CD8-positive, alpha-beta memory T cell (primary cell): Measurements from ENCODE around the gene APLP1. TPM values are rescaled to one million over a fixed set of nuclear protein-coding genes. Genes with fewer than 3 reads are reported as not detected.

Experiments
- polyA plus RNA-seq: library from polyadenylated mRNA; unstranded; fragments of 300-500 nt; fragmentation: Illumina TruSeq; gene quantifications from one replicate; pipeline ENCODE4 v1.2.3, GENCODE V29; 2021
- total RNA-seq, 2 experiments: library from RNA; stranded (reverse); gene quantifications; one replicate each; pipeline ENCODE4 v1.2.3, GENCODE V29; 2021

APLP1 gene
- total and polyA plus RNA-seq, 3 experiments from 2014 or later, result 0.85 to 0.86 TPM; not detected in 1

Other genes with a start within 250 kb of the APLP1 start
- 100 to 1,000 TPM; 109 to 116 TPM for gene RBM42, start 239.5 kb upstream of the APLP1 start, total RNA-seq
- gene RBM42, start 239.5 kb upstream of the APLP1 start, polyA plus RNA-seq, result 62.4 TPM
- gene ETV2, start 226.8 kb upstream of the APLP1 start, total RNA-seq, result 1 to 10 TPM; 1.2 TPM
- gene ETV2, start 226.8 kb upstream of the APLP1 start, polyA plus RNA-seq, result 1.4 TPM
- gene COX6B1, start 220.3 kb upstream of the APLP1 start, total RNA-seq, result 100 to 1,000 TPM; 433 to 452 TPM
- 753 TPM for gene COX6B1, start 220.3 kb upstream of the APLP1 start, polyA plus RNA-seq
- gene UPK1A, start 202.1 kb upstream of the APLP1 start, total RNA-seq, result under 1 TPM in 1 of 2 experiments, not detected in 1; 0.22 TPM
- gene UPK1A, start 202.1 kb upstream of the APLP1 start, polyA plus RNA-seq, result not detected
- 100 to 1,000 TPM; 223 to 225 TPM for gene ZBTB32, start 164.0 kb upstream of the APLP1 start, total RNA-seq
- 0.77 TPM for gene ZBTB32, start 164.0 kb upstream of the APLP1 start, polyA plus RNA-seq
- gene KMT2B, start 150.6 kb upstream of the APLP1 start, total RNA-seq, result 10 to 100 TPM; 62.6 to 67.8 TPM
- gene KMT2B, start 150.6 kb upstream of the APLP1 start, polyA plus RNA-seq, result 2.9 TPM
- 100 to 1,000 TPM; 108 to 110 TPM for gene IGFLR1, start 126.1 kb upstream of the APLP1 start, total RNA-seq
- 96.7 TPM for gene IGFLR1, start 126.1 kb upstream of the APLP1 start, polyA plus RNA-seq
- gene U2AF1L4, start 123.2 kb upstream of the APLP1 start, total RNA-seq, result 10 to 100 TPM; 29.0 to 32.2 TPM
- gene U2AF1L4, start 123.2 kb upstream of the APLP1 start, polyA plus RNA-seq, result 37.5 TPM
- 10 to 100 TPM; 50.8 to 57.8 TPM for gene PSENEN, start 122.9 kb upstream of the APLP1 start, total RNA-seq
- 101 TPM for gene PSENEN, start 122.9 kb upstream of the APLP1 start, polyA plus RNA-seq
- gene LIN37, start 120.0 kb upstream of the APLP1 start, total RNA-seq, result 10 to 100 TPM in 1 of 2 experiments, 1 to 10 TPM in 1; 8.8 to 10.5 TPM
- gene LIN37, start 120.0 kb upstream of the APLP1 start, polyA plus RNA-seq, result 12.7 TPM
- gene HSPB6, start 111.5 kb upstream of the APLP1 start, total RNA-seq, result not detected
- gene HSPB6, start 111.5 kb upstream of the APLP1 start, polyA plus RNA-seq, result not detected
- 10 to 100 TPM; 35.2 to 40.5 TPM for gene PROSER3, start 110.4 kb upstream of the APLP1 start, total RNA-seq
- gene PROSER3, start 110.4 kb upstream of the APLP1 start, polyA plus RNA-seq, result 8.3 TPM
- 10 to 100 TPM in 1 of 2 experiments, 1 to 10 TPM in 1; 9.2 to 11.9 TPM for gene ARHGAP33, start 93.0 kb upstream of the APLP1 start, total RNA-seq
- 0.71 TPM for gene ARHGAP33, start 93.0 kb upstream of the APLP1 start, polyA plus RNA-seq
- gene PRODH2, start 55.7 kb upstream of the APLP1 start, total RNA-seq, result not detected
- not detected for gene PRODH2, start 55.7 kb upstream of the APLP1 start, polyA plus RNA-seq
- not detected for gene NPHS1, start 16.1 kb upstream of the APLP1 start, total RNA-seq
- not detected for gene NPHS1, start 16.1 kb upstream of the APLP1 start, polyA plus RNA-seq
- under 1 TPM; 0.62 to 0.83 TPM for gene KIRREL2, start 11.7 kb upstream of the APLP1 start, total RNA-seq
- gene KIRREL2, start 11.7 kb upstream of the APLP1 start, polyA plus RNA-seq, result not detected
- 10 to 100 TPM; 63.3 to 66.5 TPM for gene NFKBID, start 32.0 kb downstream of the APLP1 start, total RNA-seq
- gene NFKBID, start 32.0 kb downstream of the APLP1 start, polyA plus RNA-seq, result 3.0 TPM
- 10 to 100 TPM; 53.4 to 60.1 TPM for gene HCST, start 34.0 kb downstream of the APLP1 start, total RNA-seq
- 1,883 TPM for gene HCST, start 34.0 kb downstream of the APLP1 start, polyA plus RNA-seq
- gene TYROBP, start 39.7 kb downstream of the APLP1 start, total RNA-seq, result 1 to 10 TPM; 6.4 to 6.8 TPM
- gene TYROBP, start 39.7 kb downstream of the APLP1 start, polyA plus RNA-seq, result 96.2 TPM
- gene LRFN3, start 67.8 kb downstream of the APLP1 start, total RNA-seq, result 10 to 100 TPM; 12.4 to 12.5 TPM
- gene LRFN3, start 67.8 kb downstream of the APLP1 start, polyA plus RNA-seq, result 3.0 TPM
- 10 to 100 TPM; 21.0 to 21.9 TPM for gene SDHAF1, start 126.6 kb downstream of the APLP1 start, total RNA-seq
- 54.2 TPM for gene SDHAF1, start 126.6 kb downstream of the APLP1 start, polyA plus RNA-seq
- 1 to 10 TPM; 1.2 to 1.9 TPM for gene SYNE4, start 140.2 kb downstream of the APLP1 start, total RNA-seq
- not detected for gene SYNE4, start 140.2 kb downstream of the APLP1 start, polyA plus RNA-seq
- 10 to 100 TPM; 37.2 to 41.3 TPM for gene ALKBH6, start 145.6 kb downstream of the APLP1 start, total RNA-seq
- gene ALKBH6, start 145.6 kb downstream of the APLP1 start, polyA plus RNA-seq, result 21.2 TPM
- under 1 TPM; 0.29 to 0.33 TPM for gene CLIP3, start 164.3 kb downstream of the APLP1 start, total RNA-seq
- gene CLIP3, start 164.3 kb downstream of the APLP1 start, polyA plus RNA-seq, result 0.39 TPM
- gene THAP8, start 185.7 kb downstream of the APLP1 start, total RNA-seq, result 1 to 10 TPM; 1.3 to 1.9 TPM
- gene THAP8, start 185.7 kb downstream of the APLP1 start, polyA plus RNA-seq, result 8.5 TPM
- gene WDR62, start 186.3 kb downstream of the APLP1 start, total RNA-seq, result 10 to 100 TPM; 15.7 to 15.8 TPM
- 0.37 TPM for gene WDR62, start 186.3 kb downstream of the APLP1 start, polyA plus RNA-seq
- gene OVOL3, start 242.6 kb downstream of the APLP1 start, total RNA-seq, result not detected
- gene OVOL3, start 242.6 kb downstream of the APLP1 start, polyA plus RNA-seq, result not detected
- gene POLR2I, start 246.3 kb downstream of the APLP1 start, total RNA-seq, result 100 to 1,000 TPM; 118 to 131 TPM
- 159 TPM for gene POLR2I, start 246.3 kb downstream of the APLP1 start, polyA plus RNA-seq
- gene TBCB, start 246.9 kb downstream of the APLP1 start, total RNA-seq, result 100 to 1,000 TPM; 135 to 137 TPM
- gene TBCB, start 246.9 kb downstream of the APLP1 start, polyA plus RNA-seq, result 261 TPM